ENCODE results near the gene C1GALT1C1.

C1GALT1C1 gene

GRCh38 chrX:120585702-120586101 is 44.2 kb downstream of the C1GALT1C1 start:
- DNase-seq (ENCODE audit: low read depth in 2 of 3, low spot score in 2 of 3), result no peak

Data from activated CD8-positive, alpha-beta memory T cell treated with anti-CD3 and anti-CD28 coated beads for 48 hours (primary cell).